SK-N-SH (cell line): ENCODE results near the gene FARSB.

Source experiments
- EP300 ChIP-seq, 2 experiments: IDR thresholded peaks; 2 replicates each; pipeline versions ENCODE4 v1.4.0 to v1.6.1; 2012; ENCODE audit warnings: borderline replicate concordance in 1 of 2, low read depth in 1 of 2, low read length in 1 of 2
- FOXM1 ChIP-seq: IDR thresholded peaks from 2 replicates; pipeline ENCODE4 v1.4.0; 2012; ENCODE audit warnings: low read depth, mild to moderate bottlenecking
- NFIC ChIP-seq: IDR thresholded peaks from 2 replicates; pipeline ENCODE4 v1.4.0; 2012; ENCODE audit warnings: borderline replicate concordance
- POLR2AphosphoS5 ChIP-seq: IDR thresholded peaks from 2 replicates; pipeline ENCODE4 v1.6.1; 2012; ENCODE audit warnings: low read depth, low read length
- RAD21 ChIP-seq: IDR thresholded peaks from 2 replicates; pipeline ENCODE4 v1.6.1; 2012; ENCODE audit warnings: mild to moderate bottlenecking, low read length
- RCOR1 ChIP-seq: fragments of 150-350 bp; IDR thresholded peaks from 2 replicates; pipeline ENCODE4 v1.6.1; 2017; ENCODE audit warnings: antibody characterized with exemption, low read length
- RXRA ChIP-seq: IDR thresholded peaks from 2 replicates; pipeline ENCODE4 v1.4.0; 2012; ENCODE audit warnings: low read depth, mild to moderate bottlenecking, borderline replicate concordance
- TAF1 ChIP-seq: IDR thresholded peaks from 2 replicates; pipeline ENCODE4 v1.6.1; 2012; ENCODE audit warnings: low read depth, mild to moderate bottlenecking, low read length, moderate library complexity, borderline replicate concordance
- YY1 ChIP-seq: IDR thresholded peaks from 2 replicates; pipeline ENCODE4 v1.4.0; 2012; ENCODE audit warnings: low read depth, mild to moderate bottlenecking
- TF ChIP-seq, protein P1 (sequence below): fragments of 200-600 bp; sonication (generic); IDR thresholded peaks from 2 replicates; pipeline ENCODE4 v1.6.1; 2017; ENCODE audit warnings: antibody characterized with exemption, mild to moderate bottlenecking, moderate library complexity

DNA sequence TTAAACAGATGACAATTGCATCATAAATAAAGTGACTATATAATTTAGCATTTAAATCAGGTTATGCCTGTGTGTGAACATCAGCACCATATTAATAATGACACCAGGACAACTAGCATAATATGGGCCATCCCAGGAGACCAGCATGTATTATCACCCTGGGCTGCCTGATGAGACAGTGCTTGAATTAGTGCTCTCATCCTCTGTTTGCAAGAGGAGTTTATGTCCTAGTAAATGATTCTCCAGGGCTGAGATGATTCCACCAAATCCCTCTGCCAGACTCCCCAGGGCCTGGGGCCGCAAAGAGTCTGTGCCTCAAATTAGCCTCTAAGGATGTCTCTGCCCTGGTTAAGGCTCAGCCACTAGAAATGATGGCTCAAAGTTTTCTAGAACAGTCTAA, 133.8 kb downstream of the FARSB start:
- TF ChIP-seq TAF1 (no peak), RAD21 (no peak), FOXM1 (no peak), EP300 (IDR thresholded peaks at IDR 0.05; ENCODE audit: borderline replicate concordance in 1 of 2, low read depth in 1 of 2, low read length in 1 of 2) (no peak), RCOR1 (no peak), NFIC (no peak), RXRA (no peak), POLR2AphosphoS5 (no peak), YY1 (no peak)
- TF ChIP-seq, protein P1, sequence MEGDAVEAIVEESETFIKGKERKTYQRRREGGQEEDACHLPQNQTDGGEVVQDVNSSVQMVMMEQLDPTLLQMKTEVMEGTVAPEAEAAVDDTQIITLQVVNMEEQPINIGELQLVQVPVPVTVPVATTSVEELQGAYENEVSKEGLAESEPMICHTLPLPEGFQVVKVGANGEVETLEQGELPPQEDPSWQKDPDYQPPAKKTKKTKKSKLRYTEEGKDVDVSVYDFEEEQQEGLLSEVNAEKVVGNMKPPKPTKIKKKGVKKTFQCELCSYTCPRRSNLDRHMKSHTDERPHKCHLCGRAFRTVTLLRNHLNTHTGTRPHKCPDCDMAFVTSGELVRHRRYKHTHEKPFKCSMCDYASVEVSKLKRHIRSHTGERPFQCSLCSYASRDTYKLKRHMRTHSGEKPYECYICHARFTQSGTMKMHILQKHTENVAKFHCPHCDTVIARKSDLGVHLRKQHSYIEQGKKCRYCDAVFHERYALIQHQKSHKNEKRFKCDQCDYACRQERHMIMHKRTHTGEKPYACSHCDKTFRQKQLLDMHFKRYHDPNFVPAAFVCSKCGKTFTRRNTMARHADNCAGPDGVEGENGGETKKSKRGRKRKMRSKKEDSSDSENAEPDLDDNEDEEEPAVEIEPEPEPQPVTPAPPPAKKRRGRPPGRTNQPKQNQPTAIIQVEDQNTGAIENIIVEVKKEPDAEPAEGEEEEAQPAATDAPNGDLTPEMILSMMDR: no peak
